Testis (tissue), 3 donors: ENCODE data around the gene SAMD4A. TPM values are rescaled to one million over a fixed set of nuclear protein-coding genes. Genes with fewer than 3 reads are reported as not detected.

ENCODE experiments used
- DNase-seq: peaks from one replicate; pipeline ENCODE4 v3.0.0-alpha.2; 2019
- H3K27ac ChIP-seq, 2 donors: fragments of 200-600 bp; sonication (generic); one replicate each; pipeline ENCODE4 v1.5.1; 2019
- H3K27me3 ChIP-seq: fragments of 200-600 bp; sonication (generic); one replicate; pipeline ENCODE4 v1.5.1; 2019
- H3K36me3 ChIP-seq: fragments of 200-600 bp; sonication (generic); one replicate; pipeline ENCODE4 v1.5.1; 2017; ENCODE audit warnings: low read depth; ENCODE audit errors: missing control alignments
- H3K4me1 ChIP-seq: fragments of 200-600 bp; sonication (generic); one replicate; pipeline ENCODE4 v1.5.1; 2019
- H3K4me3 ChIP-seq, 2 donors: fragments of 200-600 bp; sonication (generic); one replicate each; pipeline ENCODE4 v1.5.1; 2017 to 2019
- H3K9me3 ChIP-seq: fragments of 200-600 bp; sonication (generic); one replicate; pipeline ENCODE4 v1.5.1; 2017
- POLR2A ChIP-seq: fragments of 450-650 bp; IDR thresholded peaks from one replicate; pipeline ENCODE4 v1.6.1; 2017; ENCODE audit warnings: antibody characterized with exemption, mild to moderate bottlenecking, moderate library complexity
- WGBS, 2 donors: methylation state at CpG; one replicate each; pipeline ENCODE4 v1.1.5; 2018; 5-methylcytosine and 5-hydroxymethylcytosine counted together
- intact Hi-C: fragments of 100-400 bp; cut with DNase I; formaldehyde crosslinking; loops from one replicate; pipeline ENCODE4 v1.15.1; 2023; ENCODE audit warnings: low total_unique reads
- polyA plus RNA-seq: library from polyadenylated mRNA; stranded (reverse); fragments of 350-450 nt; fragmentation: Illumina TruSeq; extraction: RNeasy Lipid Tissue Mini Kit (QIAGEN cat#74804); gene quantifications from one replicate; pipeline ENCODE4 v1.2.3, GENCODE V29; 2014; ENCODE audit warnings: low read depth, low replicate concordance; ENCODE audit not compliant: insufficient read depth
- total RNA-seq, 2 donors: library from RNA; depleted of rRNA; stranded (reverse); fragments of >200 nt; gene quantifications; one replicate each; pipeline ENCODE4 v1.2.3, GENCODE V29; 2016
- TF ChIP-seq, protein P1 (sequence below), 3 experiments: fragments of 450-650 bp in 2 of 3; fragments of 200-600 bp in 1 of 3; sonication (generic) in 1 of 3; IDR thresholded peaks; one replicate each; pipeline ENCODE4 v1.5.1; 2016 to 2019; ENCODE audit warnings: antibody characterized with exemption in 3 of 3, mild to moderate bottlenecking in 2 of 3, moderate library complexity in 1 of 3

The SAMD4A gene
- total and polyA plus RNA-seq, 3 donors from 2014 or later, result 103 to 369 (median 259) TPM

DNA sequence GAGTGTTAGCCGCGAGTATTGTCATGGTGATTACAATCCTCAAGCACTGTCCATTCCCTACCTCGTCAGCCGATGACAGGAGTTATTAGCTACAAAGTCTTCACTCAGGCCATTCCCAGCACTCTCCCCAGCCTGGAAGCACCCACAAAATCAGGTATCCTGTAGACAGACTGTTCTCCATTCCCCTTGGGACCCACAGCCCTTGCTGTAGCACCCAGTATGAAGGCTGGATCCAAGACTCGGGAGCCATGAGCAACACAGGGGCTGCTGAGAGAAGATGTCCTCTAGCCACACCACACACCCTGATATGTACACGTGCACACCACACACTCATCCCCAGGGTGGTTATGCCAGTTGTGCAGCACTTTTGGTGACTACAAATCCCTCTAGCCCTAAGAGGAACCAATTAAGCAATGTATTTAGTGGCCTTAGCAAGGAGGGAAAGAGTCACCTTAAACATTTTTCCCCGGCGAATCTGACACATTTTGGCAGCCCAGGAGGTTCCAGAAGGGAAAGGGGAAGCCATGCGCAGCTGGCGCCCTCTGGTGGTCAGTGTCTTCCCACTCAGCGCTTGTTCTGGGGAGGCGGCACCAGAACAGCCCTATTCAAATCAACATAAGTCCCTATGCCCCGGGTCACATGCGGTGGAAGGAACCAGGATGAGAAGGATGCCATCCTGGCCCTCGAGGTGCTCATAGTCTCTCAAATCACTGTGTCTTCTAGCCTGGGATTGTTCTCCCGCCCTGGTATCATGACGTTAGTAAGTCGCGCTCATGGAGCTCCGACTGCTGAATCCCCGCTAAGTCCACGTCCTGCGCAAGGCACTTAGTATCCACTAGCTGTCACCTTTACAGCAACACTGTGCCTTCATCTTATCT lies 238.8 kb downstream of the SAMD4A start:
- TF ChIP-seq POLR2A, result no peak
- TF ChIP-seq, protein P1, sequence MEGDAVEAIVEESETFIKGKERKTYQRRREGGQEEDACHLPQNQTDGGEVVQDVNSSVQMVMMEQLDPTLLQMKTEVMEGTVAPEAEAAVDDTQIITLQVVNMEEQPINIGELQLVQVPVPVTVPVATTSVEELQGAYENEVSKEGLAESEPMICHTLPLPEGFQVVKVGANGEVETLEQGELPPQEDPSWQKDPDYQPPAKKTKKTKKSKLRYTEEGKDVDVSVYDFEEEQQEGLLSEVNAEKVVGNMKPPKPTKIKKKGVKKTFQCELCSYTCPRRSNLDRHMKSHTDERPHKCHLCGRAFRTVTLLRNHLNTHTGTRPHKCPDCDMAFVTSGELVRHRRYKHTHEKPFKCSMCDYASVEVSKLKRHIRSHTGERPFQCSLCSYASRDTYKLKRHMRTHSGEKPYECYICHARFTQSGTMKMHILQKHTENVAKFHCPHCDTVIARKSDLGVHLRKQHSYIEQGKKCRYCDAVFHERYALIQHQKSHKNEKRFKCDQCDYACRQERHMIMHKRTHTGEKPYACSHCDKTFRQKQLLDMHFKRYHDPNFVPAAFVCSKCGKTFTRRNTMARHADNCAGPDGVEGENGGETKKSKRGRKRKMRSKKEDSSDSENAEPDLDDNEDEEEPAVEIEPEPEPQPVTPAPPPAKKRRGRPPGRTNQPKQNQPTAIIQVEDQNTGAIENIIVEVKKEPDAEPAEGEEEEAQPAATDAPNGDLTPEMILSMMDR (IDR thresholded peaks at IDR 0.05), result peak; percentile 73 to 94 (median 81)
- intact Hi-C loops, result no loop called here
- Histone ChIP-seq H3K4me3 (peak overlapping the region in 1 of 2 donors; percentile 20), H3K9me3 (no peaks in the 10 kb centered on the region), H3K27me3 (no peaks in the 10 kb centered on the region), H3K36me3 (no peaks in the 10 kb centered on the region), H3K4me1 (peaks cover 6% of the 10 kb centered on the region), H3K27ac (no peak overlapping the region)
- WGBS, 2 donors, result 28 to 35% methylated on average over 23 of the region's 23 CpGs
- DNase-seq, result peak; percentile 89

GRCh38 chr14:54806616-54807015 lies 239.7 kb downstream of the SAMD4A start:
- H3K4me3 ChIP-seq, result no peak overlapping the region
- no peak for TF ChIP-seq POLR2A
- TF ChIP-seq, protein P1 (IDR thresholded peaks at IDR 0.05), result no peak
- peaks cover 6% of the 10 kb centered on the region for H3K4me1 ChIP-seq
- H3K36me3 ChIP-seq, result no peaks in the 10 kb centered on the region
- no peak overlapping the region for H3K27ac ChIP-seq
- 69 to 87% methylated on average over 10 of the region's 10 CpGs for WGBS, 2 donors
- intact Hi-C loops, result no loop called here
- H3K9me3 ChIP-seq, result no peaks in the 10 kb centered on the region
- H3K27me3 ChIP-seq, result no peaks in the 10 kb centered on the region
- no peak for DNase-seq

GRCh38 chr14:54807428-54807827 lies 240.5 kb downstream of the SAMD4A start:
- Histone ChIP-seq H3K4me1 (peaks cover 6% of the 10 kb centered on the region), H3K27me3 (no peaks in the 10 kb centered on the region), H3K36me3 (no peaks in the 10 kb centered on the region), H3K9me3 (no peaks in the 10 kb centered on the region), H3K4me3 (no peak overlapping the region), H3K27ac (no peak overlapping the region)
- WGBS, 2 donors, result 25 to 61% methylated on average over 6 of the region's 6 CpGs
- no peak for TF ChIP-seq POLR2A
- TF ChIP-seq, protein P1 (IDR thresholded peaks at IDR 0.05), result no peak
- intact Hi-C loops, result no loop called here
- peak; percentile 36 for DNase-seq

GRCh38 chr14:54807881-54808280 lies 241.0 kb downstream of the SAMD4A start:
- no peak for TF ChIP-seq POLR2A
- TF ChIP-seq, protein P1 (IDR thresholded peaks at IDR 0.05), result no peak
- Histone ChIP-seq H3K36me3 (no peaks in the 10 kb centered on the region), H3K4me3 (no peak overlapping the region), H3K27ac (no peak overlapping the region), H3K9me3 (no peaks in the 10 kb centered on the region), H3K4me1 (peaks cover 6% of the 10 kb centered on the region), H3K27me3 (no peaks in the 10 kb centered on the region)
- DNase-seq, result no peak
- intact Hi-C loops, result no loop called here
- WGBS, 2 donors, result 67% methylated on average over 7 of the region's 7 CpGs; no CpG with 5 or more reads in 1 of the 2 donors
